K562 treated with DMSO at 1 percent for 12 hours (cell line): Measurements from ENCODE around the gene NPY. TPM values are rescaled to one million over a fixed set of nuclear protein-coding genes. Genes with fewer than 3 reads are reported as not detected.

Experiments
- total RNA-seq: library from RNA; unstranded; fragments of 300-600 nt; gene quantifications from 2 replicates; pipeline ENCODE4 v1.2.3, GENCODE V29; 2022; ENCODE audit not compliant: insufficient read depth

Gene NPY
- not detected in 2 replicates for total RNA-seq

GRCh38 chr7:24283897-24284698 lies at the start of gene NPY:
TSS of gene NPY (plus strand) at chr7:24284190. CDS start at chr7:24285241, 1,051 bp downstream.

